Cardiac muscle cell (in vitro differentiated cells and primary cell): ENCODE measurements around the gene AKT1S1. TPM values are rescaled to one million over a fixed set of nuclear protein-coding genes. Genes with fewer than 3 reads are reported as not detected.
A peak's percentile ranks its signal among the peaks of the same experiment; 100 is the strongest.

ENCODE experiments used
- DNase-seq, 2 donors: peaks; one replicate each; pipeline versions ENCODE4 v3.0.0 to v3.0.0-alpha.2; 2010 to 2017; ENCODE audit warnings: low read depth in 1 of 2, low spot score in 1 of 2
- H3K27ac ChIP-seq: fragments of 200-600 bp; sonication (generic); 2 replicates; pipeline ENCODE4 v1.5.1; 2016
- H3K27me3 ChIP-seq: fragments of 200-600 bp; sonication (generic); 2 replicates; pipeline ENCODE4 v1.6.0; 2016; ENCODE audit warnings: control low read depth
- H3K36me3 ChIP-seq: fragments of 200-600 bp; sonication (generic); 2 replicates; pipeline ENCODE4 v1.5.1; 2016; ENCODE audit warnings: control low read depth
- H3K4me1 ChIP-seq: fragments of 200-600 bp; sonication (generic); 2 replicates; pipeline ENCODE4 v1.8.1; 2017; ENCODE audit warnings: low read depth, mild to moderate bottlenecking, mixed run types
- H3K4me3 ChIP-seq: fragments of 200-600 bp; sonication (generic); 2 replicates; pipeline ENCODE4 v1.5.1; 2016; ENCODE audit warnings: mild to moderate bottlenecking
- H3K9me3 ChIP-seq: fragments of 200-600 bp; sonication (generic); 2 replicates; pipeline ENCODE4 v1.5.1; 2017; ENCODE audit warnings: low read depth, mild to moderate bottlenecking, control low read depth
- polyA plus RNA-seq: library from polyadenylated mRNA; unstranded; fragments of >200 nt; fragmentation: Nextera tagmentation; extraction: Ambion mirVana; gene quantifications from 2 replicates; pipeline ENCODE4 v1.2.1, GENCODE V29; 2016
- total RNA-seq: library from RNA; depleted of rRNA; stranded (reverse); fragments of >200 nt; gene quantifications from 2 replicates; pipeline ENCODE4 v1.2.3, GENCODE V29; 2016
- TF ChIP-seq, protein P1 (sequence below): IDR thresholded peaks from 2 replicates; pipeline ENCODE4 v1.5.1; 2012; ENCODE audit warnings: low read depth, mild to moderate bottlenecking, low read length

Gene AKT1S1
- total and polyA plus RNA-seq, 2 experiments from 2014 or later, result 27.5 to 66.2 TPM

DNA sequence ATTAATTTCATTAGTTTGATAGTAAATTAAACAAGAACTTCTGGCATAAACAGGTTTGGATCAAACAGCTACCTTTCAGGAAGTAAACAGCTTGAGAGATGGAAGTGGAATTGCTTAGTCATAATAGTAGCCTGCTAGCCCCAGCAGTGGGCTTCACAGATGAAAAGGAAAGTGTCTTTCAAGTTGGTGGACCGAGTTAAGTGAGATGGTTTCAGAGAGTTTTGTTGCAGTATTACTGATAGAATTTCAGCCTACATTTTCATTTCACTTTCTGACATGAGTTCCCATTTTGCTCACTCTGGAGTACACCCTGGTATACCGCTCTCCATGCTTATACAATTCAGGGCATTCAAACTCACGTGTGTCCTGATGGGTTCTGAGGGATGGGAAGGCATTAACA is 28.2 kb downstream of the AKT1S1 start:
- Histone ChIP-seq H3K4me1 (peaks cover 10% of the 10 kb centered on the region), H3K36me3 (no peaks in the 10 kb centered on the region), H3K4me3 (no peak overlapping the region), H3K27me3 (no peaks in the 10 kb centered on the region), H3K27ac (no peak overlapping the region), H3K9me3 (no peaks in the 10 kb centered on the region)
- DNase-seq, result no peak
- TF ChIP-seq, protein P1, sequence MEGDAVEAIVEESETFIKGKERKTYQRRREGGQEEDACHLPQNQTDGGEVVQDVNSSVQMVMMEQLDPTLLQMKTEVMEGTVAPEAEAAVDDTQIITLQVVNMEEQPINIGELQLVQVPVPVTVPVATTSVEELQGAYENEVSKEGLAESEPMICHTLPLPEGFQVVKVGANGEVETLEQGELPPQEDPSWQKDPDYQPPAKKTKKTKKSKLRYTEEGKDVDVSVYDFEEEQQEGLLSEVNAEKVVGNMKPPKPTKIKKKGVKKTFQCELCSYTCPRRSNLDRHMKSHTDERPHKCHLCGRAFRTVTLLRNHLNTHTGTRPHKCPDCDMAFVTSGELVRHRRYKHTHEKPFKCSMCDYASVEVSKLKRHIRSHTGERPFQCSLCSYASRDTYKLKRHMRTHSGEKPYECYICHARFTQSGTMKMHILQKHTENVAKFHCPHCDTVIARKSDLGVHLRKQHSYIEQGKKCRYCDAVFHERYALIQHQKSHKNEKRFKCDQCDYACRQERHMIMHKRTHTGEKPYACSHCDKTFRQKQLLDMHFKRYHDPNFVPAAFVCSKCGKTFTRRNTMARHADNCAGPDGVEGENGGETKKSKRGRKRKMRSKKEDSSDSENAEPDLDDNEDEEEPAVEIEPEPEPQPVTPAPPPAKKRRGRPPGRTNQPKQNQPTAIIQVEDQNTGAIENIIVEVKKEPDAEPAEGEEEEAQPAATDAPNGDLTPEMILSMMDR, result no peak

DNA sequence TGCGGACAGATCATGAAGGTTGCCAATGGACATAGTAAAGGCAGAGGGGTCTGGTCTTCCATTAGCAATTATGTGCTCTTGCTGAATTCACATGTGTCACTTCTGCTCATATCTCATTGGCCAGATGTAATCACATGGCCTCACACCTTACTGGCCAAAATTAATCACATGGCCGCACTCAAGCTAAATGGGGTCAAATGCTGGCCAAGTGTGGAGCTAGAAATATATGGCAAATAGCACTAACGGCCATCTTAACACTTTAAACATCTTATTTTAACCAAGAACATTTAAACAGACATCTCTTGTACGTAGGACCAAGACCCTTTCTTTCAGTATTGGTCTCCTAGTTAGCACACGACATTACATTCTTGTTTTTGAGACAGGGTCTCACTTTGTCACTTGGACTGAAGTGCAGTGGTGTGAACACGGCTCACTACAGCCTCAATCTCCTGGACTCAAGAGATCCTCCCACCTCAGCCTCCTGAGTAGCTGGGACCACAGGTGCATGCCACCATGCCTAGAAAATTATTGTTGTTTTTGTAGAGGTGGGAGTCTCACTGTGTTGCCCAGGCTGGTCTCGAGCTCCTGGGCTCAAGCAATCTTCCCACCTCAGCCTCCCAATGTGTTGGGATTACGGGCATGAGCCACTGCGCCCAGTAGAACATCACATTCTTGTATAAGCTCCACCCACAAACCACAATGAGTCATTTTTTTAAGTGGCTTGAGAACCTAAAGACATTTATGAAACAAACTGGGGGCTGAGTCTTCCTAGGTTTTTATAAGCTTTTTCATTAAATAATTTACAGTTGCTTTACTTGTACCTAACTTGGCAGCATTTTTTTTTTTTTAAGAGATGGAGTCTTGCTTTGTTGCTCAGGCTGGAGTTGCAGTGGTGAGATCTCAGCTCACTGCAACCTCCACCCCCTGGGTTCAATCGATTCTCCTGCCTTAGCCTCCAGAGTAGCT is 29.1 kb downstream of the AKT1S1 start:
- Histone ChIP-seq H3K36me3 (no peaks in the 10 kb centered on the region), H3K4me1 (peaks cover 10% of the 10 kb centered on the region), H3K4me3 (no peak overlapping the region), H3K27ac (no peak overlapping the region), H3K27me3 (no peaks in the 10 kb centered on the region), H3K9me3 (no peaks in the 10 kb centered on the region)
- TF ChIP-seq, protein P1, result no peak
- DNase-seq, result peak in 1 of 2 donors; percentile 90

DNA sequence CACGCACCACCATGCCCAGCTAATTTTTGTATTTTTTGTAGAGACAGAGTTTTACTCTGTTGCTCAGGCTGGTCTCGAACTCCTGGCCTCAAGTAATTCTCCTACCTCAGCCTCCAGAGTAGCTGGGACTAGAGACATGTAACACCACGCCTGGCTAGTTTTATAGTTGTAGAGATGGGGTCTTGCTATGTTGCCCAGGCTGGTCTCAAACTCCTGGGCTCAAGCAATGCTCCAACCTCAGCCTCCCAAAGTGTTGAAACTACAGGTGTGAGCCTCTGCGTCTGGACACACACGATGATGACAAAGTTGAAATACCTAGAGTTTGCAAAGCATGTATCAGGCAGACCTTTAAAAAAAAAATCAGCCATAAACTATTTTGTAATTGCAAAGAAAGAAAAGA is 30.7 kb downstream of the AKT1S1 start:
- Histone ChIP-seq H3K9me3 (no peaks in the 10 kb centered on the region), H3K4me3 (no peak overlapping the region), H3K27me3 (no peaks in the 10 kb centered on the region), H3K36me3 (no peaks in the 10 kb centered on the region), H3K27ac (no peak overlapping the region), H3K4me1 (no peaks in the 10 kb centered on the region)
- no peak for DNase-seq
- TF ChIP-seq, protein P1, result no peak

DNA sequence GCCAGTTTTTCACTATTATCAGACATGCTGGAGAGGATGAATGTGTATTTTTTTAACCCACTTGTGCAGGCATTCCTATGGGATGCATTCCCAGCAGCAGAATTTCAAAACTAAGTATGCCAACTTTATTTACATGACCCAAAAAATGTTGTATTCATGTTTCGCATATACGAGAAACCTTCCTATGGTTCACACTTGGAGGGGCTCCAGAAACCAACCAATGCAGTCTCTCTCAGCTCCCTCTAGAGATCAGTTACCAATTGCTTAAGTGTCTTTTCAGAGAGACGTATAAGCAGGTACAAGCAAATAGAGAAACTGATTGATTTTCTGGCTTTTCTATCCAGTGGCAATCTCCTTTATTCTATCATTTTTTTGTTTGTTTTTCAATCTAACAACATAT is 31.7 kb downstream of the AKT1S1 start:
- H3K27ac ChIP-seq, result no peak overlapping the region
- no peaks in the 10 kb centered on the region for H3K36me3 ChIP-seq
- H3K4me1 ChIP-seq, result peaks cover 8% of the 10 kb centered on the region
- H3K9me3 ChIP-seq, result no peaks in the 10 kb centered on the region
- H3K27me3 ChIP-seq, result no peaks in the 10 kb centered on the region
- TF ChIP-seq, protein P1, result no peak
- no peak for DNase-seq
- H3K4me3 ChIP-seq, result no peak overlapping the region

DNA sequence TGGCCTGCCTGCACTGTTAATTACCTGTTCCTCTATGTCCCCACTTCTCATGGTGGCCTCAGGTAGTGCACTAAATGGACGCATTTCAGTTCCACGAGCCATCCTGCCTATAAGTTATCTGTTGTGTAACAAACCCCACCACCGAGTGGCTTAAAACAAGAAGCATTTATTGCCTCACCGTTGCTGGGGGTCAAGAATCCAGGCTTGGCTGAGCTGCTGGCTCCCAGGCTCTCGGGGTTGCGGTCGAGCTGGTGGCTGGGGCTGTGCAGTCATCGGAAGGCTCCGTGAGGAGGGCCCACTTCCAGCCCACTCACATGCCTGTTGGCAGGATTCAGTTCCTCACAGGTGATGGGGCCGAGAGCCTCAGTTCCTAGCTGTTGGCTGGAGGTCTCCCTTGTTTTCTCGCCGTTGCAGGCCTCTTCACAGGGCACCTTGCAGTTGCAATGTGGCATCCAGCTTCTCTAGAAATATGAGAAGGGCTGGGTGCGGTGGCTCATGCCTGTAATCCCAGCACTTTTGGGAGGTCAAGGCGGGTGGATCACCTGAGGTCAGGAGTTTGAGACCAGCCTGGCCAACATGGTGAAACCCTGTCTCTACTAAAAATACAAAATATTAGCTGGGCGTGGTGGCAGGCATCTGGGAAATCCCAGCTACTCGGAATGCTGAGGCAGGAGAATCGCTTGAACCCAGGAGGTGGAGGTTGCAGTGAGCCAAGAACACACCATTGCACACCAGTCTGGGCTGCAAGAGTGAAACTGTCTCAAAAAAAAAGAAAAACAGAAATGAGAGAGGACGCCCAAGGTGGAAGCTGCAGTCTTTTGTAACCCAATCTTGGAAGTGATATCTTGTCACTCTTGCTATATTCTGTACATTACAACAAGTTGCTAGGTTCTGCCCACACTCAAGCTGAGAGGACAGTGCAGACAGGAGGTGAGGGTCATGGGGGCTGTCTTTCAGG is 32.7 kb downstream of the AKT1S1 start:
- DNase-seq, result no peak
- TF ChIP-seq, protein P1, result no peak
- H3K27me3 ChIP-seq, result no peaks in the 10 kb centered on the region
- H3K4me1 ChIP-seq, result peaks cover 18% of the 10 kb centered on the region
- H3K4me3 ChIP-seq, result no peak overlapping the region
- H3K36me3 ChIP-seq, result no peaks in the 10 kb centered on the region
- H3K27ac ChIP-seq, result no peak overlapping the region
- no peaks in the 10 kb centered on the region for H3K9me3 ChIP-seq
